Fibroblast of pulmonary artery (primary cell): ENCODE measurements around the gene TMEM174.

Source experiments
- DNase-seq: peaks from one replicate; pipeline ENCODE4 v3.0.0-alpha.2; 2010; ENCODE audit warnings: low read depth
- H3K4me3 ChIP-seq: replicated peaks from 2 replicates; pipeline ENCODE4 v1.5.1; 2011; ENCODE audit warnings: low read depth, mild to moderate bottlenecking, control low read depth, low read length, moderate library complexity
- CTCF ChIP-seq: IDR thresholded peaks from 2 replicates; pipeline ENCODE4 v1.5.1; 2011; ENCODE audit warnings: mild to moderate bottlenecking, control low read depth, low read length, inconsistent platforms; ENCODE audit errors: missing control alignments

The TMEM174 gene

GRCh38 chr5:73221726-73222125, 48.7 kb downstream of the TMEM174 start:
- TF ChIP-seq CTCF: no peak
- no peak overlapping the region for H3K4me3 ChIP-seq
- no peak for DNase-seq

- TF ChIP-seq CTCF: no peak
- DNase-seq: no peak
- H3K4me3 ChIP-seq: no peak overlapping the region
Measured at GRCh38 chr5:73222173-73222572, 49.2 kb downstream of the TMEM174 start.
